ENCODE measurements around the gene LHX3. TPM values are rescaled to one million over a fixed set of nuclear protein-coding genes. Genes with fewer than 3 reads are reported as not detected.

Gene LHX3
- total and polyA plus RNA-seq, 10 donors = not detected

DNA sequence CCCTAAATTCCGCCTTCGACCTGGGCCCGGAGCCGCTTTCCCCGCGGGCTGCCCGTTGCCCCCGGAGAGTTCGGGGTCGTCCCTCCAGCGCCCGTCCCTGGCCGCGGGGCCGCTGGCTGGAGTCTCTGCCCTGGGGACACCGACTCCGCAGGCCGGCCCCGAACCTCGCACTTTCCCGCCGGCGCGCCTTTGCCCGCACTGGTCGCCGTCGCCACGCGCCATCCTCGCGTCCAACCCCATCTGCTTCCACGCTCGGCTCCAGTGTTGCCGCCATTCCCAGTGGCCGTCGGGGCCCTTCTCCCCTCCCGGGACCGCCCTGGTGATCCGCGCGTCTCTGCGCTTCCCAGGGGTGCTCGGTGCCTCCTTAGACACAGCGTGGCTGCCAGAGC, 11.0 kb downstream of the LHX3 start:
- peaks cover 6 to 100% (median 100%) of the 10 kb centered on the region in 7 donors for H3K27me3 ChIP-seq (replicated peaks in 1 of 7)
- H3K4me3 ChIP-seq = peak overlapping the region in 2 of 8 donors; percentile 3 to 19
- TF ChIP-seq, protein P1, sequence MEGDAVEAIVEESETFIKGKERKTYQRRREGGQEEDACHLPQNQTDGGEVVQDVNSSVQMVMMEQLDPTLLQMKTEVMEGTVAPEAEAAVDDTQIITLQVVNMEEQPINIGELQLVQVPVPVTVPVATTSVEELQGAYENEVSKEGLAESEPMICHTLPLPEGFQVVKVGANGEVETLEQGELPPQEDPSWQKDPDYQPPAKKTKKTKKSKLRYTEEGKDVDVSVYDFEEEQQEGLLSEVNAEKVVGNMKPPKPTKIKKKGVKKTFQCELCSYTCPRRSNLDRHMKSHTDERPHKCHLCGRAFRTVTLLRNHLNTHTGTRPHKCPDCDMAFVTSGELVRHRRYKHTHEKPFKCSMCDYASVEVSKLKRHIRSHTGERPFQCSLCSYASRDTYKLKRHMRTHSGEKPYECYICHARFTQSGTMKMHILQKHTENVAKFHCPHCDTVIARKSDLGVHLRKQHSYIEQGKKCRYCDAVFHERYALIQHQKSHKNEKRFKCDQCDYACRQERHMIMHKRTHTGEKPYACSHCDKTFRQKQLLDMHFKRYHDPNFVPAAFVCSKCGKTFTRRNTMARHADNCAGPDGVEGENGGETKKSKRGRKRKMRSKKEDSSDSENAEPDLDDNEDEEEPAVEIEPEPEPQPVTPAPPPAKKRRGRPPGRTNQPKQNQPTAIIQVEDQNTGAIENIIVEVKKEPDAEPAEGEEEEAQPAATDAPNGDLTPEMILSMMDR (IDR thresholded peaks at IDR 0.05 in 8 of 11, conservative IDR thresholded peaks at IDR 0.05 in 3 of 11) = no peak
- TF ChIP-seq POLR2A (IDR thresholded peaks at IDR 0.05) (no peak), POLR2AphosphoS5 (IDR thresholded peaks at IDR 0.05) (no peak)
- WGBS, 5 donors = 4 to 6% (median 5%) methylated on average over 8 to 45 of the region's 45 CpGs
- intact Hi-C loops (cut with DNase I; ENCODE audit: low total_unique reads) = no loop called here
- H3K36me3 ChIP-seq = no peaks in the 10 kb centered on the region
- no peaks in the 10 kb centered on the region for H3K9me3 ChIP-seq
- no peak overlapping the region for H3K27ac ChIP-seq
- no peak for DNase-seq
- H3K4me1 ChIP-seq = peaks cover 0 to 54% (median 22%) of the 10 kb centered on the region in 6 donors

DNA sequence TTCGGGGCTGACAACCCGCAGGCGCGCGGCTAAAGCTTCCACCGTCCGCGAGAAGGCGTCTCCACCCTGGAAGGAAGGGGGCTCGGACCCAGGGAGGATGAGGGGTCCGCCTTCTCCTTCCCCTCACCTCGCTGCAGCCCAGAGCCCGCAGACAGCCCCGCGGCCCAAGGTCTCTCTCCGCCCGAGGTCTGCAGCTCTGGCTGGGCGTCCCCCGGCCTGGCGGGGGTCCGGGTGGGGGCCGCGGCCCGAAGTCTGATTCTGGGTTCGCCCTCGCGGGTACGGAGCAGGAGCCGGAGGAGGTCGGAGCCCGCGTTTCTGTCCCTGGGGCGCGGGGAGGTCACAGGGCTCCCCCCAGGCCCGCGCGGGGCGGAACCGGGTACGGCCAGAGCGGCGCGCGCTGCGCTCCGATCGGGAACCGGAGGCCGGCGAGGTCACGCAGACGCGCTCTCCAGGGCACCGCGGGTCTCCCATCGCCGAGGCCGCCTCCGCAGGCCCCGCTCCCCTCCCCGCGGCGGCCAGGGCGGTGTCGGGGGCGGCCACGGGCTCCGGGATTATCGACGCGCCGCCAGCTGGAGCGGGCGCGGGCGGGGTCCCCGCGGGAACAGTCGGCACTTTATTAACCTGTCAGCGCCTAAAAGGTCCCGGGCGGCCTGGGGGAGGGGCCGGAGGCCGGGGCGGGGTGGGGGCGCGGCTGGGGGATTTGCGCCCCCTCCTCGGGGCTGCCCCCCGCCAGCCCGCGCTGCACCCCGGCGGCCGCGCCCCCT, 11.6 kb downstream of the LHX3 start:
- 4 to 6% (median 5%) methylated on average over 8 to 96 of the region's 96 CpGs for WGBS, 5 donors
- H3K27me3 ChIP-seq (replicated peaks in 1 of 7) = peaks cover 6 to 100% (median 95%) of the 10 kb centered on the region in 7 donors

DNA sequence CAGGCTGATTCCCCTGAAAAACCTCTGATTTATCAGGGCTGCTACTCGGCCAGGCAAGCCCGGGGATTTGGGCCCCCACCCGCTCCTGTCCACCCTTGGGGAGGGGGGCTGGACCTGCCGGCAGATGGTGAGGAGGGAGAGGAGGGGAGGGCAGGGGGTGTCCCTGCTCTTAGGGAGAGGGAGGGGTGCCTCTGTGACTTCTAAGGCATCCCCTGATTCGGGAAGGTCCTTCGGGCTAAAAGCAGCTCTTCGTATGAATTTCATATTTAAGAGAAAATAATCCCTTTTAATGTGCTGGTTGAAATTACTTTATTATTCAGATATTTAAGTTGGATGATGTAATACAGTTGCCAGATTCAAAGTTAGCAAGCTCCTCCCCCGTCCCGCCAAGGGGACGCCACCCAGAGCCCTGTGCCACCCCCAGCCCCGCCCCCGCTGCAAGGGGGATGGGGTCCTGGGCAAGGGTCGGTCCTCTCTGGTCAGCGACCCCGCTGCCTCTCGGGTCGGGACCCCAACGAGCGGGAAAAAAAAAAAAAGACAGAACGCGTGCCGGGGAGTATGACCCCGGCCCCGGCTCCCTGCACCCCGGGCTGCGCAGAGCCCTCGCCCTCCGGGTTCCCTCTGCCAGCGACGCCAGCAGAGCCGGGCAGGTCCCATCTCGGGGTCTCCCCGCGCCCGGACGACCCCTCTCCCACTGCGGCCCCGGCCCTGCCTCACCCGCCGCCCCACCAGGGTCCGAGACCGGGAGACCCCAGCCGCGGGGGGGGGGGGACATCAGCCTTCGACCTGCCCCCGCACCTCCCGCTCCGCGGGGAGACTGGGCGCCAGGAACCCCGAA, 12.4 kb downstream of the LHX3 start:
- peaks cover 0 to 40% (median 14%) of the 10 kb centered on the region in 6 donors for H3K4me1 ChIP-seq
- DNase-seq = no peak
- no peak overlapping the region for H3K27ac ChIP-seq
- H3K9me3 ChIP-seq = no peaks in the 10 kb centered on the region
- TF ChIP-seq, protein P1 (IDR thresholded peaks at IDR 0.05 in 8 of 11, conservative IDR thresholded peaks at IDR 0.05 in 3 of 11) = no peak
- 4 to 10% (median 5%) methylated on average over 37 to 51 of the region's 51 CpGs for WGBS, 5 donors
- intact Hi-C loops (cut with DNase I; ENCODE audit: low total_unique reads) = no loop called here
- H3K27me3 ChIP-seq (replicated peaks in 1 of 7) = peaks cover 6 to 100% (median 94%) of the 10 kb centered on the region in 7 donors
- peak overlapping the region in 1 of 8 donors; percentile 12 for H3K4me3 ChIP-seq
- H3K36me3 ChIP-seq = no peaks in the 10 kb centered on the region

More for the DNA sequence above, 11.6 kb downstream of the LHX3 start:
- intact Hi-C loops (cut with DNase I; ENCODE audit: low total_unique reads) = no loop called here
- no peak for DNase-seq
- H3K4me3 ChIP-seq = peak overlapping the region in 3 of 8 donors; percentile 3 to 19 (median 12)
- TF ChIP-seq POLR2A (IDR thresholded peaks at IDR 0.05) (no peak), POLR2AphosphoS5 (IDR thresholded peaks at IDR 0.05) (no peak)
- TF ChIP-seq, protein P1 (IDR thresholded peaks at IDR 0.05 in 8 of 11, conservative IDR thresholded peaks at IDR 0.05 in 3 of 11) = no peak
- no peaks in the 10 kb centered on the region for H3K9me3 ChIP-seq
- H3K27ac ChIP-seq = no peak overlapping the region
- H3K36me3 ChIP-seq = no peaks in the 10 kb centered on the region
- H3K4me1 ChIP-seq = peaks cover 0 to 48% (median 16%) of the 10 kb centered on the region in 6 donors

DNA sequence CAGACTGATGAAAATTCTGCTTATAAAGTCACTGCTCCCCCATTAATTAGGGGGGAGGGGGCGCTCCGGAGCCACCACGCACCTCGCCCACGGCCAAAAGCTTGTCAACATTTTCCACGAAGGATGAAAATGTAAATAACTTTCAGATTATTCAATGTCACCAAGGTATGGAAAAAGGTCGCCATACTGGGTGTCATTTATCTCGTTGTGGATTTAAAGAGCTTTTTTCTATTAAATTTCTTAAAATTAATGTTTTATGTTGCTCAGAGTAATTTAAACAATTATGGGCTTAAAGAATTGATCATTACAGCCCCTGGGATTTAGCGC, 13.0 kb downstream of the LHX3 start:
- Histone ChIP-seq H3K27me3 (replicated peaks in 1 of 7) (peaks cover 6 to 100% (median 93%) of the 10 kb centered on the region in 7 donors), H3K4me3 (no peak overlapping the region)
- 11 to 19% (median 19%) methylated on average over 9 of the region's 9 CpGs for WGBS, 5 donors

More for the DNA sequence above, 13.0 kb downstream of the LHX3 start:
- H3K36me3 ChIP-seq = no peaks in the 10 kb centered on the region
- DNase-seq = no peak
- TF ChIP-seq, protein P1 (IDR thresholded peaks at IDR 0.05 in 8 of 11, conservative IDR thresholded peaks at IDR 0.05 in 3 of 11) = no peak
- H3K9me3 ChIP-seq = no peaks in the 10 kb centered on the region
- intact Hi-C loops (cut with DNase I; ENCODE audit: low total_unique reads) = no loop called here
- H3K4me1 ChIP-seq = peaks cover 0 to 34% (median 14%) of the 10 kb centered on the region in 6 donors
- H3K27ac ChIP-seq = no peak overlapping the region
